SK-N-SH treated with all-trans-retinoic acid at 6 μM for 48 hours (cell line): ENCODE measurements around the gene ST6GALNAC4.

ENCODE experiments used
- ATAC-seq: fragments of 200-7000 bp; cut with Tn5 transposase; 3 replicates; pipeline ENCODE4 v1.9.1; 2020; ENCODE audit warnings: mild to moderate bottlenecking, moderate library complexity
- ARNTL ChIP-seq: fragments of 450-650 bp; formaldehyde crosslinking; IDR thresholded peaks from 2 replicates; pipeline ENCODE4 v1.5.0; 2020; ENCODE audit warnings: low read depth, mild to moderate bottlenecking, moderate library complexity, borderline replicate concordance
- CSDC2 ChIP-seq: fragments of 250-450 bp; sonication (Bioruptor Pico); IDR thresholded peaks from 2 replicates; pipeline ENCODE4 v1.5.0; 2020; ENCODE audit warnings: mild to moderate bottlenecking, moderate library complexity
- ESRRG ChIP-seq: fragments of 250-450 bp; sonication (Bioruptor Pico); IDR thresholded peaks from 2 replicates; pipeline ENCODE4 v1.6.1; 2021; ENCODE audit warnings: mild to moderate bottlenecking
- GLIS3 ChIP-seq: fragments of 250-450 bp; sonication (Bioruptor Pico); IDR thresholded peaks from 2 replicates; pipeline ENCODE4 v1.5.0; 2020; ENCODE audit warnings: mild to moderate bottlenecking, moderate library complexity
- ISL1 ChIP-seq: fragments of 250-450 bp; sonication (Bioruptor Pico); IDR thresholded peaks from 2 replicates; pipeline ENCODE4 v2.1.2; 2022; ENCODE audit warnings: mild to moderate bottlenecking, moderate library complexity
- OSR1 ChIP-seq: fragments of 250-450 bp; sonication (Bioruptor Pico); IDR thresholded peaks from 2 replicates; pipeline ENCODE4 v1.8.0; 2022; ENCODE audit warnings: moderate library complexity, mild to moderate bottlenecking, inconsistent platforms
- PPARA ChIP-seq: fragments of 250-450 bp; sonication (Bioruptor Pico); IDR thresholded peaks from 2 replicates; pipeline ENCODE4 v1.5.0; 2020; ENCODE audit warnings: mild to moderate bottlenecking, borderline replicate concordance
- RARB ChIP-seq: fragments of 250-450 bp; sonication (Bioruptor Pico); IDR thresholded peaks from 2 replicates; pipeline ENCODE4 v1.8.0; 2021; ENCODE audit warnings: mild to moderate bottlenecking, moderate library complexity
- SNAI2 ChIP-seq: fragments of 250-450 bp; sonication (Bioruptor Pico); IDR thresholded peaks from 2 replicates; pipeline ENCODE4 v1.5.0; 2020; ENCODE audit warnings: mild to moderate bottlenecking, moderate library complexity
- TOX ChIP-seq: fragments of 250-450 bp; sonication (Bioruptor Pico); IDR thresholded peaks from 2 replicates; pipeline ENCODE4 v1.8.0; 2021; ENCODE audit warnings: mild to moderate bottlenecking, moderate library complexity, borderline replicate concordance
- ZC3H10 ChIP-seq: fragments of 250-450 bp; sonication (Bioruptor Pico); IDR thresholded peaks from 2 replicates; pipeline ENCODE4 v1.5.1; 2021; ENCODE audit warnings: mild to moderate bottlenecking, moderate library complexity
- ZFP3 ChIP-seq: fragments of 250-450 bp; sonication (Bioruptor Pico); IDR thresholded peaks from 2 replicates; pipeline ENCODE4 v1.5.0; 2020; ENCODE audit warnings: mild to moderate bottlenecking, moderate library complexity
- ZFP30 ChIP-seq: fragments of 450-650 bp; formaldehyde crosslinking; IDR thresholded peaks from 2 replicates; pipeline ENCODE4 v1.5.0; 2022; ENCODE audit warnings: mild to moderate bottlenecking, moderate library complexity
- ZNF565 ChIP-seq: fragments of 450-650 bp; formaldehyde crosslinking; conservative IDR thresholded peaks from 2 replicates; pipeline ENCODE4 v1.5.0; 2020; ENCODE audit warnings: low read depth, mild to moderate bottlenecking, moderate library complexity
- ZNF70 ChIP-seq: fragments of 450-650 bp; formaldehyde crosslinking; IDR thresholded peaks from 2 replicates; pipeline ENCODE4 v1.5.0; 2020; ENCODE audit warnings: mild to moderate bottlenecking, moderate library complexity
- ZNF8 ChIP-seq: fragments of 450-650 bp; formaldehyde crosslinking; IDR thresholded peaks from 2 replicates; pipeline ENCODE4 v1.5.0; 2020; ENCODE audit warnings: mild to moderate bottlenecking, moderate library complexity
- TF ChIP-seq, protein P1 (sequence below): fragments of 250-450 bp; sonication (Bioruptor Pico); IDR thresholded peaks from 2 replicates; pipeline ENCODE4 v1.5.1; 2021; ENCODE audit warnings: mild to moderate bottlenecking, moderate library complexity
- TF ChIP-seq, protein P2 (sequence below): fragments of 250-450 bp; sonication (Bioruptor Pico); IDR thresholded peaks from 2 replicates; pipeline ENCODE4 v1.5.1; 2020; ENCODE audit warnings: low read depth, mild to moderate bottlenecking, moderate library complexity
- TF ChIP-seq, protein P3 (sequence below): fragments of 250-450 bp; sonication (Bioruptor Pico); IDR thresholded peaks from 2 replicates; pipeline ENCODE4 v1.5.0; 2020; ENCODE audit warnings: mild to moderate bottlenecking, moderate library complexity
- TF ChIP-seq, protein P4 (sequence below): fragments of 250-450 bp; sonication (Bioruptor Pico); IDR thresholded peaks from 2 replicates; pipeline ENCODE4 v1.8.0; 2020; ENCODE audit warnings: mild to moderate bottlenecking, moderate library complexity, borderline replicate concordance
- TF ChIP-seq, protein P5 (sequence below): fragments of 250-450 bp; sonication (Bioruptor Pico); IDR thresholded peaks from 2 replicates; pipeline ENCODE4 v1.8.0; 2021; ENCODE audit warnings: low read depth, mild to moderate bottlenecking, moderate library complexity, borderline replicate concordance

The ST6GALNAC4 gene

DNA sequence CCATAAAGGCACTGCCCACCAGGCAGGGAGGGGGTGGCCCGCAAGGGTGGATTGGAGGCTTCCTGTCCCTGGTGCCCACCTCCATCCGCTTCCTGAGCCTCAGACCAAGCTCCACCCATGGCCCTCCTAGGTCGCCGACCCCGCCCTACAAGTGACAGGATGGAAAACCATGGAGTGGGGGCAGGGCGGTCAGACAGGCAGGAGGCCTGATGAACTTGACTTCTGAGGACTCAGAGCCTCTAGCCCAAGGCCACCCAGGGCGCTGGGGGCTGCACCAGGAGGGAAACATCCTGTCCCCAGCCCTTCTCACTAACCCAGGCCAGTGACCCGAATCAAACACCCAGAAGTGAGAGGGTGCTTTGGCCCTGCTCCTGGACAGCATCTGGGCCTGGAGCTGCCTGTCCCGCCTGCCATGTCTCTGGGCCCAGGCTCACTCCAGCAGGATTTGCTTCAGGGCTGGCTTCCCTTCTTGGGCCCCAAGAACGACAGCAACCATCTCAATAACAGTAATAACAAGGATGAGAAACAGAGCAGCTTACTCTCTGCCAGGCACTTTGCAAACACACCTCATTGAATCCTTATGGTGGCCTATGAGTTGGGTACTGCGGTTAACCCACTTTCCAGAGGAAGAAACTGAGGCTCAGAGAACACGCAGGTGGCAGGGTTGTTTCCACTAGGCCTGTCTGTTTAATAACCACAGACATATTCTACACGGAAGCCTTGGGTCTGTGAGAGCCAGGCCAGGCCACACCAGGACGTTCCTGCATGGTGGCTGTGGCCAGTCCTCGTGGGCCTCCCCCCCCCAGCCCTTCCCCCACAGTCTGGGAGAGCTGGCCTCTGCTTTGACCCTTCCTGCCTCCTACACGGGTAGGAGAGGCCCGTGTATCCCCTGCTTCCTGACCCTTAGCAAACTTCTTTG, 13.0 kb downstream of the ST6GALNAC4 start:
- TF ChIP-seq ARNTL = no peak
- TF ChIP-seq ZC3H10 = no peak
- TF ChIP-seq, protein P1, sequence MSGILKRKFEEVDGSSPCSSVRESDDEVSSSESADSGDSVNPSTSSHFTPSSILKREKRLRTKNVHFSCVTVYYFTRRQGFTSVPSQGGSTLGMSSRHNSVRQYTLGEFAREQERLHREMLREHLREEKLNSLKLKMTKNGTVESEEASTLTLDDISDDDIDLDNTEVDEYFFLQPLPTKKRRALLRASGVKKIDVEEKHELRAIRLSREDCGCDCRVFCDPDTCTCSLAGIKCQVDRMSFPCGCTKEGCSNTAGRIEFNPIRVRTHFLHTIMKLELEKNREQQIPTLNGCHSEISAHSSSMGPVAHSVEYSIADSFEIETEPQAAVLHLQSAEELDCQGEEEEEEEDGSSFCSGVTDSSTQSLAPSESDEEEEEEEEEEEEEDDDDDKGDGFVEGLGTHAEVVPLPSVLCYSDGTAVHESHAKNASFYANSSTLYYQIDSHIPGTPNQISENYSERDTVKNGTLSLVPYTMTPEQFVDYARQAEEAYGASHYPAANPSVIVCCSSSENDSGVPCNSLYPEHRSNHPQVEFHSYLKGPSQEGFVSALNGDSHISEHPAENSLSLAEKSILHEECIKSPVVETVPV = no peak
- TF ChIP-seq ZNF70 = no peak
- TF ChIP-seq SNAI2 (CRISPR knock-in tag) = no peak
- TF ChIP-seq, protein P2, sequence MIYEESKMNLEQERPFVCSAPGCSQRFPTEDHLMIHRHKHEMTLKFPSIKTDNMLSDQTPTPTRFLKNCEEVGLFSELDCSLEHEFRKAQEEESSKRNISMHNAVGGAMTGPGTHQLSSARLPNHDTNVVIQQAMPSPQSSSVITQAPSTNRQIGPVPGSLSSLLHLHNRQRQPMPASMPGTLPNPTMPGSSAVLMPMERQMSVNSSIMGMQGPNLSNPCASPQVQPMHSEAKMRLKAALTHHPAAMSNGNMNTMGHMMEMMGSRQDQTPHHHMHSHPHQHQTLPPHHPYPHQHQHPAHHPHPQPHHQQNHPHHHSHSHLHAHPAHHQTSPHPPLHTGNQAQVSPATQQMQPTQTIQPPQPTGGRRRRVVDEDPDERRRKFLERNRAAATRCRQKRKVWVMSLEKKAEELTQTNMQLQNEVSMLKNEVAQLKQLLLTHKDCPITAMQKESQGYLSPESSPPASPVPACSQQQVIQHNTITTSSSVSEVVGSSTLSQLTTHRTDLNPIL (CRISPR knock-in tag) = no peak
- TF ChIP-seq PPARA (CRISPR knock-in tag) = no peak
- TF ChIP-seq ISL1 (CRISPR knock-in tag) = no peak
- TF ChIP-seq ZFP30 = no peak
- TF ChIP-seq GLIS3 (CRISPR knock-in tag) = no peak
- TF ChIP-seq ZFP3 (CRISPR knock-in tag) = no peak
- TF ChIP-seq, protein P3, sequence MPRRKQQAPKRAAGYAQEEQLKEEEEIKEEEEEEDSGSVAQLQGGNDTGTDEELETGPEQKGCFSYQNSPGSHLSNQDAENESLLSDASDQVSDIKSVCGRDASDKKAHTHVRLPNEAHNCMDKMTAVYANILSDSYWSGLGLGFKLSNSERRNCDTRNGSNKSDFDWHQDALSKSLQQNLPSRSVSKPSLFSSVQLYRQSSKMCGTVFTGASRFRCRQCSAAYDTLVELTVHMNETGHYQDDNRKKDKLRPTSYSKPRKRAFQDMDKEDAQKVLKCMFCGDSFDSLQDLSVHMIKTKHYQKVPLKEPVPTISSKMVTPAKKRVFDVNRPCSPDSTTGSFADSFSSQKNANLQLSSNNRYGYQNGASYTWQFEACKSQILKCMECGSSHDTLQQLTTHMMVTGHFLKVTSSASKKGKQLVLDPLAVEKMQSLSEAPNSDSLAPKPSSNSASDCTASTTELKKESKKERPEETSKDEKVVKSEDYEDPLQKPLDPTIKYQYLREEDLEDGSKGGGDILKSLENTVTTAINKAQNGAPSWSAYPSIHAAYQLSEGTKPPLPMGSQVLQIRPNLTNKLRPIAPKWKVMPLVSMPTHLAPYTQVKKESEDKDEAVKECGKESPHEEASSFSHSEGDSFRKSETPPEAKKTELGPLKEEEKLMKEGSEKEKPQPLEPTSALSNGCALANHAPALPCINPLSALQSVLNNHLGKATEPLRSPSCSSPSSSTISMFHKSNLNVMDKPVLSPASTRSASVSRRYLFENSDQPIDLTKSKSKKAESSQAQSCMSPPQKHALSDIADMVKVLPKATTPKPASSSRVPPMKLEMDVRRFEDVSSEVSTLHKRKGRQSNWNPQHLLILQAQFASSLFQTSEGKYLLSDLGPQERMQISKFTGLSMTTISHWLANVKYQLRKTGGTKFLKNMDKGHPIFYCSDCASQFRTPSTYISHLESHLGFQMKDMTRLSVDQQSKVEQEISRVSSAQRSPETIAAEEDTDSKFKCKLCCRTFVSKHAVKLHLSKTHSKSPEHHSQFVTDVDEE (CRISPR knock-in tag) = no peak
- no peak for TF ChIP-seq ESRRG (CRISPR knock-in tag)
- no peak for TF ChIP-seq CSDC2 (CRISPR knock-in tag)
- TF ChIP-seq, protein P4, sequence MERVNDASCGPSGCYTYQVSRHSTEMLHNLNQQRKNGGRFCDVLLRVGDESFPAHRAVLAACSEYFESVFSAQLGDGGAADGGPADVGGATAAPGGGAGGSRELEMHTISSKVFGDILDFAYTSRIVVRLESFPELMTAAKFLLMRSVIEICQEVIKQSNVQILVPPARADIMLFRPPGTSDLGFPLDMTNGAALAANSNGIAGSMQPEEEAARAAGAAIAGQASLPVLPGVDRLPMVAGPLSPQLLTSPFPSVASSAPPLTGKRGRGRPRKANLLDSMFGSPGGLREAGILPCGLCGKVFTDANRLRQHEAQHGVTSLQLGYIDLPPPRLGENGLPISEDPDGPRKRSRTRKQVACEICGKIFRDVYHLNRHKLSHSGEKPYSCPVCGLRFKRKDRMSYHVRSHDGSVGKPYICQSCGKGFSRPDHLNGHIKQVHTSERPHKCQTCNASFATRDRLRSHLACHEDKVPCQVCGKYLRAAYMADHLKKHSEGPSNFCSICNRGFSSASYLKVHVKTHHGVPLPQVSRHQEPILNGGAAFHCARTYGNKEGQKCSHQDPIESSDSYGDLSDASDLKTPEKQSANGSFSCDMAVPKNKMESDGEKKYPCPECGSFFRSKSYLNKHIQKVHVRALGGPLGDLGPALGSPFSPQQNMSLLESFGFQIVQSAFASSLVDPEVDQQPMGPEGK (CRISPR knock-in tag) = no peak
- no peak for TF ChIP-seq ZNF8 (CRISPR knock-in tag)
- TF ChIP-seq, protein P5, sequence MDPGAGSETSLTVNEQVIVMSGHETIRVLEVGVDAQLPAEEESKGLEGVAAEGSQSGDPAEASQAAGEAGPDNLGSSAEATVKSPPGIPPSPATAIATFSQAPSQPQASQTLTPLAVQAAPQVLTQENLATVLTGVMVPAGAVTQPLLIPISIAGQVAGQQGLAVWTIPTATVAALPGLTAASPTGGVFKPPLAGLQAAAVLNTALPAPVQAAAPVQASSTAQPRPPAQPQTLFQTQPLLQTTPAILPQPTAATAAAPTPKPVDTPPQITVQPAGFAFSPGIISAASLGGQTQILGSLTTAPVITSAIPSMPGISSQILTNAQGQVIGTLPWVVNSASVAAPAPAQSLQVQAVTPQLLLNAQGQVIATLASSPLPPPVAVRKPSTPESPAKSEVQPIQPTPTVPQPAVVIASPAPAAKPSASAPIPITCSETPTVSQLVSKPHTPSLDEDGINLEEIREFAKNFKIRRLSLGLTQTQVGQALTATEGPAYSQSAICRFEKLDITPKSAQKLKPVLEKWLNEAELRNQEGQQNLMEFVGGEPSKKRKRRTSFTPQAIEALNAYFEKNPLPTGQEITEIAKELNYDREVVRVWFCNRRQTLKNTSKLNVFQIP (CRISPR knock-in tag) = no peak
- no peak for TF ChIP-seq ZNF565
- no peak for TF ChIP-seq TOX (CRISPR knock-in tag)
- TF ChIP-seq, all 23 proteins: peak for 0
- no peak for ATAC-seq

DNA sequence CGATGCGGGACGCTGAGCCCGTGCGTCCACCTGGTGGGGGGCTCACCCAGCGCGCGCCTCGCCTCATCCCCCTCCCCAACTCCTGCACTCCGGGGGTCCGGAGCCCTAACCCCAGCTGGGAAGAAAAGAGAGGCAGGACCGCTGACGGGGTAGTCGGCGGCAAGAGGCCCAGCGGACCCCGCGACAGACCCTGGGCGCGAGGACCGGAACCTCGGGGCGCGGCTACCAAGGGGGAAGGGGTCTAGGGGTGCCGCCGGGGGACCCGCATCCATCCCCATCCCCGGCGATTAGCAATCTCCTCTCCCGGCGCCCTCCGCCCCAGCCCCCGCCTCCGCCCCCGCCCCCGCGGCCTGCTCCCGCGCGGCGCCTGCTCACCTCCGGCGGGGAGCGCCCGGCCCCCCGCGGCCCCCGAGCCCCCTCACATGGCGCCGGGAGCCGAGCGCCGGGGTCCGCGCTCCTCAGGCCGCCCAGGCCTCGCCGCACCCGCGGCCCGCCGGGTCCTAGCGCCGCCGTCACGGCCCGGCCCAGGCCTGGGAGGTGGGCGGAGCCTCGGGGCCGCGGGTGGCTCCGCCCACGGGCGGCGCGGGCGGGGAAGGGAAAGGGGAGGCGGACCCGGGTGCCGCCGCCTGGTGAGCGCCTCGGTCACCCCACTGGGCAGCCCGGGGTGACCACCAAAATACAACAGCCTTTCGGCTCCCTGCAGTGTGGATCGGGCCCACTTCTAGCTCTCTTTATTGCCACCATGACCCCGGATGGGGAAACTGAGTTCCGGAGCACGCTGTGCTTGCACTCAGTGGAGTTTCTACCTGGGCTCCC, 17.5 kb downstream of the ST6GALNAC4 start, which contains the start of gene ST6GALNAC6:
Gene ST6GALNAC6, minus strand, starts transcription at position 476 of the 816 bp plus-strand sequence. CDS start 1,622 bp downstream, outside the sequence.
- ATAC-seq = peak; percentile 72
- TF ChIP-seq ZNF565 (no peak), OSR1 (CRISPR knock-in tag) (no peak), SNAI2 (CRISPR knock-in tag) (no peak), RARB (CRISPR knock-in tag) (no peak)
- TF ChIP-seq, protein P5 (CRISPR knock-in tag) = no peak
- TF ChIP-seq, protein P4 (CRISPR knock-in tag) = no peak
- TF ChIP-seq, protein P3 (CRISPR knock-in tag) = no peak
